RPMI8226 (cell line): ENCODE measurements around the gene PCDHA11.
"Not testable (repeated sequence)": the region's sequence is repeated elsewhere in the genome, so short reads cannot be mapped to it uniquely, and the experiment has no call there.

Source experiments
- DNase-seq: peaks from one replicate; pipeline ENCODE4 v3.0.0-alpha.2; 2015

PCDHA11 gene, protein sequence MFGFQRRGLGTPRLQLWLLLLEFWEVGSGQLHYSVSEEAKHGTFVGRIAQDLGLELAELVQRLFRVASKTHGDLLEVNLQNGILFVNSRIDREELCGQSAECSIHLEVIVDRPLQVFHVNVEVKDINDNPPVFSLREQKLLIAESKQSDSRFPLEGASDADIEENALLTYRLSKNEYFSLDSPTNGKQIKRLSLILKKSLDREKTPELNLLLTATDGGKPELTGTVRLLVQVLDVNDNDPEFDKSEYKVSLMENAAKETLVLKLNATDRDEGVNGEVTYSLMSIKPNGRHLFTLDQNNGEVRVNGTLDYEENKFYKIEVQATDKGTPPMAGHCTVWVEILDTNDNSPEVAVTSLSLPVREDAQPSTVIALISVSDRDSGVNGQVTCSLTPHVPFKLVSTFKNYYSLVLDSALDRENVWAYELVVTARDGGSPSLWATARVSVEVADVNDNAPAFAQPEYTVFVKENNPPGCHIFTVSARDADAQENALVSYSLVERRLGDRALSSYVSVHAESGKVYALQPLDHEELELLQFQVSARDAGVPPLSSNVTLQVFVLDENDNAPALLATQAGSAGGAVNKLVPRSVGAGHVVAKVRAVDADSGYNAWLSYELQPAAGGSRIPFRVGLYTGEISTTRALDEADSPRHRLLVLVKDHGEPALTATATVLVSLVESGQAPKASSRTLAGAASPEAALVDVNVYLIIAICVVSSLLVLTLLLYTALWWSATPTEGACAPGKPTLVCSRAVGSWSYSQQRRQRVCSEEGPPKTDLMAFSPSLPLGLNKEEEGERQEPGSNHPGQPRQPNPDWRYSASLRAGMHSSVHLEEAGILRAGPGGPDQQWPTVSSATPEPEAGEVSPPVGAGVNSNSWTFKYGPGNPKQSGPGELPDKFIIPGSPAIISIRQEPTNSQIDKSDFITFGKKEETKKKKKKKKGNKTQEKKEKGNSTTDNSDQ

DNA sequence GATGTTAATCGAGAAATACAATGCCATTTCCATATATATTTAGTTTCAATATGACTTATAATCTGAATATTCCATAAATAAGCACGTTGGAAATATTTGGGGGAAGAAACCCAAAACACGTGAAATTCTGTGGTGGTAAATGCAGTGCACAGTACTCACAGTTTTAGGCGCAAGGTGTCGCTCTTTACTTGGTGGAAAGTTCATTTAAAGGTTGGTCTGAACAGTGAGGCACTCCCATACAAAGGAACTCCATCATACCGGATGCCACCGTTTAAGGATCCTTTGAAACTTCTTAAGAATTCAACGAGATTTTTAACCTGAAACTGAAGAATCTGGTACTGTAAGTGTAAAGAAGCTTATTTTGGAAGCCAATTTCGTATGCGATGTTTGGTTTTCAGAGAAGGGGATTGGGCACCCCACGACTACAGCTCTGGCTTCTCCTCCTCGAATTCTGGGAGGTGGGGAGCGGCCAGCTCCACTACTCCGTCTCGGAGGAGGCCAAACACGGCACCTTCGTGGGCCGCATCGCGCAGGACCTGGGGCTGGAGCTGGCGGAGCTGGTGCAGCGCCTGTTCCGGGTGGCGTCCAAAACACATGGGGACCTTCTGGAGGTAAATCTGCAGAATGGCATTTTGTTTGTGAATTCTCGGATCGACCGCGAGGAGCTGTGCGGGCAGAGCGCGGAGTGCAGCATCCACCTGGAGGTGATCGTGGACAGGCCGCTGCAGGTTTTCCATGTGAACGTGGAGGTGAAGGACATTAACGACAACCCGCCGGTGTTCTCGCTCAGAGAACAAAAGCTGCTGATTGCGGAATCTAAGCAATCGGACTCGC, at the start of gene PCDHA11:
Gene PCDHA11, plus strand, starts transcription at position 237 of the 834 bp plus-strand sequence. Its CDS starts 147 bp downstream, at position 384.
- DNase-seq: peak; percentile 31

DNA sequence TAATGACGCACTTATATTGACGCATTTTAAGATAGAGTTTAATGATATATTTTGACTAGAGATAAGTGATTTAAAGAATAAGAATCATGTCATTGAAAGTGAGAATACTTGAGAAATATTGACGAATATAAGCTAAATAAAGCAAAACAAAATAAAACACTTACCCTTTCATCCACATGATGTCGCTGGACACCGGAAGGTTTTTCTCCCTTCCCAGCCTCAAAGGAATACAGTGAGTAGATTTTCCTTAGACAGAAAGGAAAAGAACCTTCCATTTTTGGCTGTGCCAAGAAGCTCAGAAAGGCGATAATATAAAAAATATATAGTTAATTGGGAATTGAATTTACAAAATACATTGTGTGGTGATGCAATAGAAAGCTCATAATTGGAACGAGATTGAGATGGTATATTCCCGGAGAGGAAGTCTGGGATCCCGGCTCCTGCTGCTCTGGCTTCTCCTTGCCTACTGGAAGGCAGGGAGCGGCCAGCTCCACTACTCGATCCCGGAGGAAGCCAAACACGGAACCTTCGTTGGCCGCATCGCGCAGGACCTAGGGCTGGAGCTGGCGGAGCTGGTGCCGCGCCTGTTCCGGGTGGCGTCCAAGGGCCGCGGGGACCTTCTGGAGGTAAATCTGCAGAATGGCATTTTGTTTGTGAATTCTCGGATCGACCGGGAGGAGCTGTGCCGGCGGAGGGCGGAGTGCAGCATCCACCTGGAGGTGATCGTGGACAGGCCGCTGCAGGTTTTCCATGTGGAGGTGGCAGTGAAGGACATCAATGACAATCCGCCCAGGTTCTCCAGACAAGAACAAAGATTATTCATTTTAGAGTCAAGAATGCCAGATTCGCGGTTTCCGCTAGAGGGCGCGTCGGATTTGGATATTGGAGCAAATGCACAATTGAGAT, 47.1 kb upstream of the PCDHA11 start, which contains the start of gene PCDHA5:
Gene PCDHA5, plus strand, starts transcription at position 239 of the 906 bp plus-strand sequence.
- DNase-seq: peak; percentile 60

DNA sequence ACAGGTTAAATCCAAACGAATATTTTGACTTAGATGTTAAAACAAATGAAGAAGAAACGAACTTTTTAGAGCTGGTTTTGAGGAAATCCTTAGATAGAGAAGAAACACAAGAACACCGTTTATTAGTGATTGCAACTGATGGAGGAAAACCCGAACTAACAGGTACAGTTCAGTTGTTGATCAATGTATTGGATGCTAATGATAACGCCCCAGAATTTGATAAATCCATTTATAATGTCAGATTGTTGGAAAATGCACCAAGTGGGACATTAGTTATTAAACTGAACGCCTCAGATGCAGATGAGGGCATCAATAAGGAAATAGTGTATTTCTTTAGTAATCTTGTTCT, 46.5 kb upstream of the PCDHA11 start:
- no peak for DNase-seq

- DNase-seq: not testable (repeated sequence)
These were observed 45.8 kb upstream of the PCDHA11 start for GRCh38 chr5:140822969-140823368.

DNA sequence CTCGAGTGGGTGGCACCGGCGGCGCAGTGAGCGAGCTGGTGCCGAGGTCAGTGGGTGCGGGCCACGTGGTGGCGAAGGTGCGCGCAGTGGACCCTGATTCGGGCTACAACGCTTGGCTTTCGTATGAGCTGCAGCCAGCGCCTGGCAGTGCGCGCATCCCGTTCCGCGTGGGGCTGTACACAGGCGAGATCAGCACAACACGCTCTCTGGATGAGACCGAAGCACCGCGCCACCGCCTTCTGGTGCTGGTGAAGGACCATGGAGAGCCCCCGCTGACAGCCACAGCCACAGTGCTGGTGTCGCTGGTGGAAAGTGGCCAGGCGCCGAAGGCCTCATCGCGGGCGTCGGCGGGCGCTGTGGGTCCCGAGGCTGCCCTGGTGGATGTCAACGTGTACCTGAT, 45.3 kb upstream of the PCDHA11 start:
- no peak for DNase-seq

GRCh38 chr5:140827704-140828361, 40.9 kb upstream of the PCDHA11 start, which contains the start of gene PCDHA6:
Gene PCDHA6, plus strand, starts transcription at chr5:140827960. Its CDS starts 132 bp downstream, at chr5:140828092.
- DNase-seq: peak; percentile 4

GRCh38 chr5:140828362-140828737, 40.4 kb upstream of the PCDHA11 start:
- peak; percentile 16 for DNase-seq

- not testable (repeated sequence) for DNase-seq
These were observed 39.0 kb upstream of the PCDHA11 start for GRCh38 chr5:140829511-140830501.

- no peak for DNase-seq
These were observed 34.8 kb upstream of the PCDHA11 start, which contains the start of gene PCDHA7 for GRCh38 chr5:140833993-140834392. Gene PCDHA7, plus strand, starts transcription at chr5:140834269. Its CDS starts 115 bp downstream, at chr5:140834384.

DNA sequence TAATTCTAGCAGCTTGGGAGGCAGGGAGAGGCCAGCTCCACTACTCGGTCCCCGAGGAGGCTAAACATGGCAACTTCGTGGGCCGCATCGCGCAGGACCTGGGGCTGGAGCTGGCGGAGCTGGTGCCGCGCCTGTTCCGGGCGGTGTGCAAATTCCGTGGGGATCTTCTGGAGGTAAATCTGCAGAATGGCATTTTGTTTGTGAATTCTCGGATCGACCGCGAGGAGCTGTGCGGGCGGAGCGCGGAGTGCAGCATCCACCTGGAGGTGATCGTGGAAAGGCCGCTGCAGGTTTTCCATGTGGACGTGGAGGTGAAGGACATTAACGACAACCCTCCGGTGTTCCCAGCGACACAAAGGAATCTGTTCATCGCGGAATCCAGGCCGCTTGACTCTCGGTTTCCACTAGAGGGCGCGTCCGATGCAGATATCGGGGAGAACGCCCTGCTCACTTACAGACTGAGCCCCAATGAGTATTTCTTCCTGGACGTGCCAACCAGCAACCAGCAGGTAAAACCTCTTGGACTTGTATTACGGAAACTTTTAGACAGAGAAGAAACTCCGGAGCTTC, 34.2 kb upstream of the PCDHA11 start:
- DNase-seq: not testable (repeated sequence)

- DNase-seq: no peak
These were observed 32.9 kb upstream of the PCDHA11 start for GRCh38 chr5:140835622-140836510.

DNA sequence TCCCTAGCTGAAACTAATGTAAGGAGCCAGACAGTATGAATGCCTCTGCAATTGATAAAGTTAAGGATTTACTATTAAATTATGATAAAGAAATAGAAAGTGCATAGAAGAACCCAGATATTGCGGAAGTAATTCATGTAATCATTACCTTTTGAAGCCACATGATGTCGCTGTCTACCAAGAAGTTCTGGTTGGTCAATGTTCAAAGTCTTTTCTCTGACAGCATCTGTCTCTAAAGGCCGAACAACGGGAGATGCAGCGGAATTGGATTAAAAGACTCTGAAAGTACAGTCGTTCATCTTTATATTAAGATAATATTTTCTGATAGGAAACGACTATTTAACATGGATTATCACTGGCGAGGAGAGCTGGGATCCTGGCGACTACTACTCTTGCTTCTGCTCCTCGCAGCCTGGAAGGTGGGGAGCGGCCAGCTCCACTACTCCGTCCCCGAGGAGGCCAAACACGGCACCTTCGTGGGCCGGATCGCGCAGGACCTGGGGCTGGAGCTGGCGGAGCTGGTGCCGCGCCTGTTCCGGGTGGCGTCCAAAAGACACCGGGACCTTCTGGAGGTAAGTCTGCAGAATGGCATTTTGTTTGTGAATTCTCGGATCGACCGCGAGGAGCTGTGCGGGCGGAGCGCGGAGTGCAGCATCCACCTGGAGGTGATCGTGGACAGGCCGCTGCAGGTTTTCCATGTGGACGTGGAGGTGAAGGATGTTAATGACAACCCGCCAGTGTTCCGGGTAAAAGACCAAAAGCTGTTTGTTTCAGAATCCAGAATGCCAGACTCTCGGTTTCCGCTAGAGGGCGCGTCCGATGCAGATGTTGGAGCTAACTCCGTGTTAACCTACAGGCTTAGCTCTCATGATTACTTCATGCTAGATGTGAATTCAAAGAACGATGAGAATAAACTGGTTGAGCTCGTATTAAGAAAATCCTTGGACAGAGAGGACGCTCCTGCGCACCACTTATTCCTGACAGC, 27.5 kb upstream of the PCDHA11 start, which contains the start of gene PCDHA8:
Gene PCDHA8, plus strand, starts transcription at position 210 of the 985 bp plus-strand sequence. Its CDS starts 135 bp downstream, at position 345.
- peak; percentile 18 for DNase-seq

- no peak for DNase-seq
These were observed 25.7 kb upstream of the PCDHA11 start for GRCh38 chr5:140842798-140843733.

DNA sequence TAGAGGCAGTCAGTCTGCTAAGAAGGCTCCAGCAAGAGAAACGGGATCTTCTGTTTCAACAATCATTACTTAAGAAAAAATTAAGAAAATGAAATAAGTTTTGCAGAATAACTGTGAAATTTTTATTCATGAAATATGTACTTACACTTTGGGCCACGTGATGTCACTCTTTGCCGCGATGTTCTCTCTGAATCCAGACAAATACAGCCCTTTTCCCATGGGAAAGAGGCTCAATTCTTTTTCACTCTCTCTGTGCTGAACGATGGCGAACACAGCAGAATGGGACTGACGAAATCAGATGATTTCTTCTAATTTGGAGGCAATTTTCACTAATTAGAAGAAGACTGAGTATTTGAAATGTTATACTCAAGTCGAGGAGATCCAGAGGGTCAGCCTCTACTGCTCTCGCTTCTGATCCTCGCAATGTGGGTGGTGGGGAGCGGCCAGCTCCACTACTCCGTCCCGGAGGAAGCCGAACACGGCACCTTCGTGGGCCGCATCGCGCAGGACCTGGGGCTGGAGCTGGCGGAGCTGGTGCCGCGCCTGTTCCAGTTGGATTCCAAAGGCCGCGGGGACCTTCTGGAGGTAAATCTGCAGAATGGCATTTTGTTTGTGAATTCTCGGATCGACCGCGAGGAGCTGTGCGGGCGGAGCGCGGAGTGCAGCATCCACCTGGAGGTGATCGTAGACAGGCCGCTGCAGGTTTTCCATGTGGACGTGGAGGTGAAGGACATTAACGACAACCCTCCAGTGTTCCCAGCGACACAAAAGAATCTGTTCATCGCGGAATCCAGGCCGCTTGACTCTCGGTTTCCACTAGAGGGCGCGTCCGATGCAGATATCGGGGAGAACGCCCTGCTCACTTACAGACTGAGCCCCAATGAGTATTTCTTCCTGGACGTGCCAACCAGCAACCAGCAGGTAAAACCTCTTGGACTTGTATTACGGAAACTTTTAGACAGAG, 20.3 kb upstream of the PCDHA11 start, which contains the start of gene PCDHA9:
Gene PCDHA9, plus strand, starts transcription at position 244 of the 964 bp plus-strand sequence. Its CDS starts 114 bp downstream, at position 358.
- not testable (repeated sequence) for DNase-seq
